ENCODE data around the gene USP16.

DNA sequence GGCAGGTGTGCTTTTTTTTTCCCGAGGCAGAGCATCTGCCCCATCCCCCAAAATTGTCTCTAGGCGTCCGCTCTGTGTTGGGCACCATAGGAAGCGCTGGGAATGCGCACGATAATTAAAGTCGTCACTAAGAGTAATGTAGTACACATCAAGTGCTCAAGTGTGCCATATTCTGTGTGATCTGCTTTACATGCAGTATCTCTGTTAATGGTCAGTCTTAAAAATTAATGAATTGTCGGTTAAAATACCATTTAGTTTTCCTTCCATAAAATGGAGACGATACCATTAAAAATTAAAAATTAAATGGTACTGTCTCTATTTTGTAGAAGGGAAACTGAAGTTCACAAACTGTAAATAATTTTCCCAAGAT lies 49.5 kb downstream of the USP16 start:
- TF ChIP-seq, protein P1, sequence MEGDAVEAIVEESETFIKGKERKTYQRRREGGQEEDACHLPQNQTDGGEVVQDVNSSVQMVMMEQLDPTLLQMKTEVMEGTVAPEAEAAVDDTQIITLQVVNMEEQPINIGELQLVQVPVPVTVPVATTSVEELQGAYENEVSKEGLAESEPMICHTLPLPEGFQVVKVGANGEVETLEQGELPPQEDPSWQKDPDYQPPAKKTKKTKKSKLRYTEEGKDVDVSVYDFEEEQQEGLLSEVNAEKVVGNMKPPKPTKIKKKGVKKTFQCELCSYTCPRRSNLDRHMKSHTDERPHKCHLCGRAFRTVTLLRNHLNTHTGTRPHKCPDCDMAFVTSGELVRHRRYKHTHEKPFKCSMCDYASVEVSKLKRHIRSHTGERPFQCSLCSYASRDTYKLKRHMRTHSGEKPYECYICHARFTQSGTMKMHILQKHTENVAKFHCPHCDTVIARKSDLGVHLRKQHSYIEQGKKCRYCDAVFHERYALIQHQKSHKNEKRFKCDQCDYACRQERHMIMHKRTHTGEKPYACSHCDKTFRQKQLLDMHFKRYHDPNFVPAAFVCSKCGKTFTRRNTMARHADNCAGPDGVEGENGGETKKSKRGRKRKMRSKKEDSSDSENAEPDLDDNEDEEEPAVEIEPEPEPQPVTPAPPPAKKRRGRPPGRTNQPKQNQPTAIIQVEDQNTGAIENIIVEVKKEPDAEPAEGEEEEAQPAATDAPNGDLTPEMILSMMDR (IDR thresholded peaks at IDR 0.05; ENCODE audit: insufficient read depth, low read length): no peak
- TF ChIP-seq GABPA (IDR thresholded peaks at IDR 0.05; ENCODE audit: low read depth): no peak

Measured in HL-60 (cell line).